SU-DHL-6 (cell line): Measurements from ENCODE around the gene TTC23.

Experiments
- CTCF ChIP-seq: fragments of 200-600 bp; sonication (generic); IDR thresholded peaks from one replicate; pipeline ENCODE4 v1.5.1; 2017; ENCODE audit warnings: antibody characterized with exemption, mild to moderate bottlenecking, low read length, moderate library complexity; ENCODE audit not compliant: insufficient read depth, poor library complexity, severe bottlenecking
- EZH2phosphoT487 ChIP-seq: fragments of 200-600 bp; sonication (generic), shearing (Covaris generic); conservative IDR thresholded peaks from 2 replicates; pipeline ENCODE4 v1.6.1; 2018; ENCODE audit warnings: mild to moderate bottlenecking, antibody characterized with exemption, low read length, moderate library complexity, mixed read lengths

GRCh38 chr15:99174567-99175395 lies 74.6 kb downstream of the TTC23 start:
- TF ChIP-seq CTCF (no peak), EZH2phosphoT487 (no peak)
